Upper lobe of left lung (tissue), 6 donors: ENCODE results near the gene FLYWCH2. TPM values are rescaled to one million over a fixed set of nuclear protein-coding genes. Genes with fewer than 3 reads are reported as not detected.

Experiments
- ATAC-seq, 2 donors: fragments of 200-7000 bp; cut with Tn5 transposase; one replicate each; pipeline ENCODE4 v1.9.1; 2022; ENCODE audit warnings: mild to moderate bottlenecking in 2 of 2, moderate library complexity in 2 of 2; ENCODE audit not compliant: low FRiP score in 2 of 2
- DNase-seq, 2 donors: peaks; one replicate each; pipeline ENCODE4 v3.0.0-alpha.2; 2019 to 2020
- H3K27ac ChIP-seq, 4 donors: fragments of 200-600 bp; sonication (generic); one replicate each; pipeline ENCODE4 v1.5.1; 2016 to 2019
- H3K27me3 ChIP-seq, 4 donors: fragments of 200-600 bp; sonication (generic); one replicate each; pipeline ENCODE4 v1.5.1; 2017 to 2019
- H3K36me3 ChIP-seq, 4 donors: fragments of 200-600 bp; sonication (generic); one replicate each; pipeline ENCODE4 v1.5.1; 2016 to 2019
- H3K4me1 ChIP-seq, 4 donors: fragments of 200-600 bp; sonication (generic); one replicate each; pipeline ENCODE4 v1.5.1; 2018 to 2019
- H3K4me3 ChIP-seq, 4 donors: fragments of 200-600 bp; sonication (generic); one replicate each; pipeline ENCODE4 v1.5.1; 2017 to 2019; ENCODE audit warnings: mild to moderate bottlenecking in 2 of 4, moderate library complexity in 1 of 4
- H3K9me3 ChIP-seq, 4 donors: fragments of 200-600 bp; sonication (generic); one replicate each; pipeline ENCODE4 v1.5.1; 2018 to 2019
- CTCF ChIP-seq, 6 experiments: fragments of 450-650 bp in 4 of 6; fragments of 200-600 bp in 2 of 6; sonication (generic) in 2 of 6; IDR thresholded peaks; one replicate each; pipeline ENCODE4 v1.5.1; 2016 to 2019; ENCODE audit warnings: antibody characterized with exemption in 6 of 6
- EP300 ChIP-seq, 4 donors: sonication (generic); formaldehyde crosslinking; IDR thresholded peaks; one replicate each; pipeline ENCODE4 v1.5.1; 2017; ENCODE audit warnings: antibody characterized with exemption in 4 of 4, control low read depth in 2 of 4
- POLR2A ChIP-seq, 4 donors: fragments of 450-650 bp; IDR thresholded peaks; one replicate each; pipeline ENCODE4 v1.5.1; 2016 to 2017; ENCODE audit warnings: antibody characterized with exemption in 4 of 4, mild to moderate bottlenecking in 2 of 4
- POLR2AphosphoS5 ChIP-seq, 2 donors: sonication (generic); formaldehyde crosslinking; IDR thresholded peaks; one replicate each; pipeline ENCODE4 v1.5.1; 2017; ENCODE audit warnings: antibody characterized with exemption in 2 of 2
- WGBS, 2 donors: methylation state at CpG; one replicate each; pipeline ENCODE4 v1.1.5; 2017 to 2018; 5-methylcytosine and 5-hydroxymethylcytosine counted together
- total RNA-seq, 6 donors: library from RNA; depleted of rRNA in 4 of 6; stranded (reverse); fragments of >200 nt in 4 of 6; gene quantifications; one replicate each; pipeline versions ENCODE4 v1.1.0 to v1.2.1, GENCODE V29; 2016 to 2021
- donor health status: DM: no; HTN: no; CAD: no; lungs with moderate emphysema.
- donor health status: DM: no; HTN: yes; CAD: no; lungs with severe emphysema.

Gene FLYWCH2
- 10 to 100 TPM; 31.2 to 70.1 (median 39.7) TPM for total RNA-seq

- 0 to 1% methylated on average over 21 to 46 of the region's 73 CpGs for WGBS, 2 donors
- Histone ChIP-seq H3K9me3 (no peaks in the 10 kb centered on the region), H3K27me3 (no peaks in the 10 kb centered on the region), H3K4me3 (peak within 1 kb of the TSS; percentile 75 to 93 (median 85)), H3K27ac (peak within 1 kb of the TSS; percentile 95 to 98 (median 96)), H3K4me1 (peaks cover 11 to 20% (median 14%) of the 10 kb centered on the region in 4 donors), H3K36me3 (no peaks in the 10 kb centered on the region)
- TF ChIP-seq CTCF (IDR thresholded peaks at IDR 0.05), result peak in 5 of 6 experiments; percentile 14 to 75 (median 57)
- TF ChIP-seq EP300 (IDR thresholded peaks at IDR 0.05), result peak in 1 of 4 donors; percentile 32
- peak; percentile 71 to 91 for TF ChIP-seq POLR2AphosphoS5 (IDR thresholded peaks at IDR 0.05)
- TF ChIP-seq POLR2A (IDR thresholded peaks at IDR 0.05), result peak in 3 of 4 donors; percentile 71 to 81 (median 74)
- DNase-seq, result peak; percentile 99 to 100
- peak; percentile 98 to 100 for ATAC-seq
Observed at GRCh38 chr16:2882650-2883457, at the start of gene FLYWCH2. Gene FLYWCH2, plus strand, starts transcription at chr16:2883215. Its CDS starts 13,235 bp downstream, at chr16:2896450.

- Histone ChIP-seq H3K4me3 (no peak overlapping the region), H3K27me3 (no peaks in the 10 kb centered on the region), H3K4me1 (peaks cover 0 to 13% (median 9%) of the 10 kb centered on the region in 4 donors), H3K27ac (no peak overlapping the region), H3K36me3 (no peaks in the 10 kb centered on the region), H3K9me3 (no peaks in the 10 kb centered on the region)
- 61% methylated on average over 3 to 7 of the region's 7 CpGs for WGBS, 2 donors
- no peak for TF ChIP-seq POLR2A (IDR thresholded peaks at IDR 0.05)
- DNase-seq (no peak), ATAC-seq (no peak)
Observed at GRCh38 chr16:2833776-2834175, 49.2 kb upstream of the FLYWCH2 start.

- H3K9me3 ChIP-seq, result no peaks in the 10 kb centered on the region
- no peak overlapping the region for H3K4me3 ChIP-seq
- no peak for ATAC-seq
- no peaks in the 10 kb centered on the region for H3K27me3 ChIP-seq
- 91 to 93% methylated on average over 3 of the region's 3 CpGs for WGBS, 2 donors
- no peak overlapping the region for H3K27ac ChIP-seq
- peaks cover 0 to 11% (median 8%) of the 10 kb centered on the region in 4 donors for H3K4me1 ChIP-seq
- TF ChIP-seq POLR2AphosphoS5 (IDR thresholded peaks at IDR 0.05), result no peak
- no peaks in the 10 kb centered on the region for H3K36me3 ChIP-seq
- no peak for DNase-seq
Observed at GRCh38 chr16:2834968-2835367, 48.0 kb upstream of the FLYWCH2 start.

- no peaks in the 10 kb centered on the region for H3K9me3 ChIP-seq
- DNase-seq, result peak in 1 of 2 donors; percentile 77
- H3K36me3 ChIP-seq, result no peaks in the 10 kb centered on the region
- whole genome bisulfite sequencing, 2 donors, result 32 to 38% methylated on average over 19 to 22 of the region's 22 CpGs
- peak; percentile 64 to 70 for ATAC-seq
- no peaks in the 10 kb centered on the region for H3K27me3 ChIP-seq
- peak; percentile 52 to 64 for TF ChIP-seq POLR2AphosphoS5 (IDR thresholded peaks at IDR 0.05)
- TF ChIP-seq EP300 (IDR thresholded peaks at IDR 0.05), result peak in 1 of 4 donors; percentile 57
- no peak for TF ChIP-seq POLR2A (IDR thresholded peaks at IDR 0.05)
- TF ChIP-seq CTCF (IDR thresholded peaks at IDR 0.05), result peak in 1 of 6 experiments; percentile 27
- H3K27ac ChIP-seq, result peak overlapping the region; percentile 0 to 69 (median 58)
- no peak overlapping the region for H3K4me3 ChIP-seq
- peaks cover 0 to 12% (median 4%) of the 10 kb centered on the region in 4 donors for H3K4me1 ChIP-seq
Observed at GRCh38 chr16:2835638-2836493, 47.1 kb upstream of the FLYWCH2 start.

- 70 to 76% methylated on average over 13 of the region's 13 CpGs for WGBS, 2 donors
- no peak overlapping the region for H3K4me3 ChIP-seq
Observed at GRCh38 chr16:2836646-2837508, 46.1 kb upstream of the FLYWCH2 start.

More at GRCh38 chr16:2836646-2837508, 46.1 kb upstream of the FLYWCH2 start:
- Histone ChIP-seq H3K4me1 (peaks cover 6 to 22% (median 9%) of the 10 kb centered on the region in 4 donors), H3K27me3 (no peaks in the 10 kb centered on the region), H3K27ac (peak overlapping the region in 3 of 4 donors; percentile 52 to 69 (median 65)), H3K9me3 (no peaks in the 10 kb centered on the region), H3K36me3 (no peaks in the 10 kb centered on the region)
- ATAC-seq (no peak), DNase-seq (no peak)
- TF ChIP-seq POLR2AphosphoS5 (IDR thresholded peaks at IDR 0.05), result no peak
- no peak for TF ChIP-seq CTCF (IDR thresholded peaks at IDR 0.05)
- no peak for TF ChIP-seq EP300 (IDR thresholded peaks at IDR 0.05)
- no peak for TF ChIP-seq POLR2A (IDR thresholded peaks at IDR 0.05)
